DOHH2 (cell line): Measurements from ENCODE around the gene LDLR.

Experiments
- EZH2phosphoT487 ChIP-seq: fragments of 200-600 bp; sonication (generic); IDR thresholded peaks from 2 replicates; pipeline ENCODE4 v1.6.1; 2017; ENCODE audit warnings: borderline replicate concordance, mild to moderate bottlenecking, antibody characterized with exemption, low read length, moderate library complexity, mixed read lengths
- TF ChIP-seq, protein P1 (sequence below): fragments of 200-600 bp; sonication (generic); IDR thresholded peaks from one replicate; pipeline ENCODE4 v1.5.1; 2014; ENCODE audit warnings: antibody characterized with exemption, mild to moderate bottlenecking, low read depth, low read length; ENCODE audit not compliant: poor library complexity, severe bottlenecking

DNA sequence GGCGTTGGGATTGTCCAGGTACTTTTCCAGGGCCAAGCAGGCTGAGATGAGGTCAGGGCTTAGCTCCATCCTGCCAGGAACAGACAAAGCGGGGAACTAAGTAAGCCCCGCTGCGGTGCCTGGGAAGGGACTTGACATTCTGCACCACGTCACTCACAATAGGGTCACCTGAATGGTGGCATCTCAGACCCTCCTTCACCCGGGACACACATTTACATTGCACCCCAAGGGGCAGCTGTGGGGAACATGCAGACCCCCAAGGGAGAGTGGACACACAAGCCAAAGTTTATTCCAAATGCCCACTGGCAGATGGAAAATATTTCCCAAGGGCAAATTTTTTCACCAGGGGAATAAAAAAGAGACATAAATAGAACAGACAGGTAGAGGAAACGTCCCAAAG is 86.7 kb downstream of the LDLR start:
- TF ChIP-seq, protein P1, sequence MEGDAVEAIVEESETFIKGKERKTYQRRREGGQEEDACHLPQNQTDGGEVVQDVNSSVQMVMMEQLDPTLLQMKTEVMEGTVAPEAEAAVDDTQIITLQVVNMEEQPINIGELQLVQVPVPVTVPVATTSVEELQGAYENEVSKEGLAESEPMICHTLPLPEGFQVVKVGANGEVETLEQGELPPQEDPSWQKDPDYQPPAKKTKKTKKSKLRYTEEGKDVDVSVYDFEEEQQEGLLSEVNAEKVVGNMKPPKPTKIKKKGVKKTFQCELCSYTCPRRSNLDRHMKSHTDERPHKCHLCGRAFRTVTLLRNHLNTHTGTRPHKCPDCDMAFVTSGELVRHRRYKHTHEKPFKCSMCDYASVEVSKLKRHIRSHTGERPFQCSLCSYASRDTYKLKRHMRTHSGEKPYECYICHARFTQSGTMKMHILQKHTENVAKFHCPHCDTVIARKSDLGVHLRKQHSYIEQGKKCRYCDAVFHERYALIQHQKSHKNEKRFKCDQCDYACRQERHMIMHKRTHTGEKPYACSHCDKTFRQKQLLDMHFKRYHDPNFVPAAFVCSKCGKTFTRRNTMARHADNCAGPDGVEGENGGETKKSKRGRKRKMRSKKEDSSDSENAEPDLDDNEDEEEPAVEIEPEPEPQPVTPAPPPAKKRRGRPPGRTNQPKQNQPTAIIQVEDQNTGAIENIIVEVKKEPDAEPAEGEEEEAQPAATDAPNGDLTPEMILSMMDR: no peak
- no peak for TF ChIP-seq EZH2phosphoT487
